ENCODE results near the gene DPH6.
"Not testable (repeated sequence)": the region's sequence is repeated elsewhere in the genome, so short reads cannot be mapped to it uniquely, and the experiment has no call there.

DPH6 gene

GRCh38 chr15:35431281-35431680 lies 114.7 kb downstream of the DPH6 start:
- no peak for DNase-seq

DNA sequence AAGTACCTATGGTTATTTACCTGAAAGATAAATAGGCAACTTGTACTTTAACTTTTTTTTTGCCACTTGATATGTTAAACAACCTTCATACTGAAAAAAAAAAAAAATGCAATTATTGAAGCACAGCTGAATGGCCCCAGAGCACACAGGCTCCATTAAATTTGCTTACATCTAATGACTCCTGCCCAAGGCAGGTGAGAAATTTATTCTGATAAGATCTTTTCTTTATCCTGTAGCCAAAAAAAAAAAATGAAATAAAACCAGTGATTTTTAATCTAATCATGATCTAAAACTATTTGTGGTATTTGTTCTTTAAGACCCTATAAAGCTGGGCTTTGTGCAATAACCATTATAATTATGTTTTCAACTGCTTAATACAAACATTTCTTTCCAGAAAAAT lies 115.7 kb downstream of the DPH6 start:
- no peak for DNase-seq

- no peak for DNase-seq
Measured at GRCh38 chr15:35427496-35427895, 118.5 kb downstream of the DPH6 start.

- no peak for DNase-seq
Measured at GRCh38 chr15:35427091-35427490, 118.9 kb downstream of the DPH6 start.

GRCh38 chr15:35410775-35411174 lies 135.2 kb downstream of the DPH6 start:
- DNase-seq, result no peak

GRCh38 chr15:35399901-35400300 lies 146.1 kb downstream of the DPH6 start:
- DNase-seq, result no peak

DNA sequence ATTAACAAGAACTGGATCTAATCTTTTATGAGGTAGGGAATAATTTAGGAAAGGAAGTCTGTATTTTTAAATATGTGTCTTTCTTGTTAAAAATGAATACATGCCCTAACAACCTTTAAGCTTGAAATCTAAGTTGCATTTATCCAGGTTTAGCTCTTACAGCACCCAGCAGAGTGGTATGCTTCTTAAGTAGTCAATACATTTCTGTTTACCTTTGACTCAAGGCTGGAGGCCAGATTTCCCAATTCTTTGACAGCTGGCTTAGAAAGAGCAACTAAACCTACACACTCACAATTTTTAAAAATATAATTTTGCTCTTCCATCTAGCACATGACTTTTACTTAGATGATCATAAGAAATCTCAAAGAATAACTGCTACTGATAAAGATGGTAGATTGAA lies 148.9 kb downstream of the DPH6 start:
- no peak for DNase-seq

DNA sequence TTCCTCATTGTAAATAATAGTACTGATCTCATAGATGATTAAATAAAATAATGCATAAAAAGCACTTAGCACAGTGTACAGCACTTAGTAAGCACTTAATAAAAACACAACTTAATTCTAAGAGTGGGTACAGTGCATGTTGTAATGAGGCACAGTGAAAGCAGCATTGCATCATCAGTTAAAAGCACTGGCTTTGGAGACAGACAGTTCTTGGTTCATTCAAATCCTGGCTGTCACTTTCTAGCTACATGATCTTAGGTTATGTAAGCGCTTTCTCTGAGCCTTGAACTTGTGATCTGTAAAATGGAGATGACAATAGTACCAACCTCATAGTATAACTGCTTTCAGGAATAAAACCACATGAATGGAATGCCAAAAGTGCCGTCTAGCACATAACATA lies 151.5 kb downstream of the DPH6 start:
- DNase-seq, result no peak

DNA sequence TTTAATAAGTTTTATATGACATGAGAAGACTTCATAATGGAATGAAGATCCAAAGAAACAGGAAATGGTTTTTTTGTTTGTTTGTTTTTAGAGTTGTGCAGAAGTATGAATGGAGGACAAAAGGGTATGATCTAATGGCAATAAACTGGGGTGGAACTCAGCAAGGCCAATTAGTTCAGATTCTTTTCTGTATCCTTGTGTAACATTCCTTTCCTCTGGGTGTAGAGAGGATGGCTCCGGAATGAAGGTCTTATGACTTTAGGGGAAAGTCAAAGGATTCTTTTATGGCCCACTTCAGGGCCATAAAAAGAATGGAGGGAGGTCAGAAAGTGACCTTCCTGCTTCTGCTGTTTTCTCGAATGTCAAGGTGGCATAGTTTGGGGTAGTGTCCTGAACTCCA lies 152.6 kb downstream of the DPH6 start:
- DNase-seq, result no peak

DNA sequence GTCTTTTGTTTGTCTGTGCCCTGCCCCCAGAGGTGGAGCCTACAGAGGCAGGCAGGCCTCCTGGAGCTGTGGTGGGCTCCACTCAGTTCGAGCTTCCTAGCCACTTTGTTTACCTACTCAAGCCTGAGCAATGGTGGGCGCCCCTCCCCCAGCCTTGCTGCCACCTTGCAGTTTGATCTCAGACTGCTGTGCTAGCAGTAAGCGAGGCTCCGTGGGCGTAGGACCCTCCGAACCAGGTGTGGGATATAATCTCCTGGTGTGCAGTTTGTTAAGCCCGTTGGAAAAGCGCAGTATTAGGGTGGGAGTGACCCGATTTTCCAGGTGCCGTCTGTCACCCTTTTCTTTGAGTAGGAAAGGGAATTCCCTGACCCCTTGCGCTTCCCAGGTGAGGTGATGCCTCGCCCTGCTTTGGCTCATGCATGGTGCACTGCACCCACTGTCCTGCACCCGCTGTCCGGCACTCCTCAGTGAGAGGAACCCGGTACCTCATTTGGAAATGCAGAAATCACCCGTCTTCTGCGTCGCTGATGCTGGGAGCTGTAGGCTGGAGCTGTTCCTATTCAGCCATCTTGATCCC lies 154.5 kb downstream of the DPH6 start:
- not testable (repeated sequence) for DNase-seq

DNA sequence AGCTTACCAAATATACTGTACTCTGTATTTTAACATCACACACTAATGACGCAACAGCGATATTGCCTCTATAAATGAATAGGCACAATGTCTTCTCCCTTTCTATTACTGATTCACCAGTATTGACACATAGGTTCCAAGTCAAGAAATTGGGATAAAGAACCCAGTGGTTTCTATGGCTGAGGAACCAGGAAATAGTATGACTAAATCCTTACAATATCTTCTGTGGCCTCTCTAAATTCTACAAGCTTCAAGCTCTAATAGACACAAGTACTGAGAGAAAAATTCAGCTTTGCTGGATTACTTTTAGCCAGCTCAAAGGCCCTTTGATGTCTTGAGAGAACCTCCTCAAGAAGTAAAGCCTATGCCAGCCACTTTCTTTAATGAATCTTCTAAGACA lies 162.5 kb downstream of the DPH6 start:
- DNase-seq, result no peak

- no peak for DNase-seq
Measured at GRCh38 chr15:35381328-35381727, 164.6 kb downstream of the DPH6 start.

- DNase-seq, result no peak
Measured at GRCh38 chr15:35379972-35380371, 166.0 kb downstream of the DPH6 start.

DNA sequence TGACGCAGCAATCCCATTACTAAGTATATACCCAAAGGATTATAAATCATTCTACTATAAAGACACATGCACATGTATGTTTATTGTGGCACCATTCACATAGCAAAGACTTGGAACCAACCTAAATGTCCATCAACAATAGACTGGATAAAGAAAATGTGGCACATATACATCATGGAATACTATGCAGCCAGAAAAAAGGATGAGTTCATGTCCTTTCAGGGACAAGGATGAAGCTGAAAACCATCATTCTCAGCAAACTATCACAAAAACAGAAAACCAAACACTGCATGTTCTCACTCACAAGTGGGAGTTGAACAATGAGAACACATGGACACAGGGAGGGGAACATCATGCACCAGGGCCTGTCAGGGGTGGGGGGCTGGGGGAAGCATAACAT lies 167.5 kb downstream of the DPH6 start:
- DNase-seq, result not testable (repeated sequence)

DNA sequence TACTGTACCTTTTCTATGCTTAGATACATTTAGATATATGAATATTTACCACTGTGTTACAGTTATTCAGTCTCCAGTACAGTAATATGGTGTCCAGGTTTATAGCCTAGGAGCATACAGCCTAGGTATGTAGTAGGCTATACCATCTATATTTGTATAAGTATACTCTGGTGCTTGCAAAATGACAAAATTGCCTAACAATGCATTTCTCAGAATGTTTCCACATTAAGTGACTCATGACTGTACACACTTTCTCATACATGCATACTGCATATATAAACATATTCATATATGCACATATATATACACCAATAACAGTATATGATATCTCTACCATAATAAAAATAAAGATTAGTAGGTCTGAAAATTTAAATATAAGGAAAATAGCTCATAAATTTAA lies 169.3 kb downstream of the DPH6 start:
- DNase-seq, result no peak

DNA sequence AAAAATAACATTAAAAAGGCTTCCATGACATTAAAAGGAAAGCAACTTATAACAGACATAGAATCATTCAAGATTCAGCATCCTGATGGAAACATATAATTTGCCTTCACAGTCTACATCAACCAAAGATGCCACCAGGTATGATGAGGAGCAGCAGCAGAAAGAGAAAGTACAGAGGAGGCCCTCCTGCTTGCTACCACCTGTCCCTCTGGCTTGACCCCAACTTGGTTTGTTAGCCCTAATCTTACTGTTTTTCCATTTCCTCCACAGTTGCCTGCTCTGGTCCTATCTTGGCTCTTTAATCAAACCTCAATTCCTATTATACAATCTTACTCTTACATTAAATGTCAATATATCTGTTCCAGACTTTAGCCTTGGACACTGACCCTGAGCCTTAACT lies 171.3 kb downstream of the DPH6 start:
- no peak for DNase-seq

DNA sequence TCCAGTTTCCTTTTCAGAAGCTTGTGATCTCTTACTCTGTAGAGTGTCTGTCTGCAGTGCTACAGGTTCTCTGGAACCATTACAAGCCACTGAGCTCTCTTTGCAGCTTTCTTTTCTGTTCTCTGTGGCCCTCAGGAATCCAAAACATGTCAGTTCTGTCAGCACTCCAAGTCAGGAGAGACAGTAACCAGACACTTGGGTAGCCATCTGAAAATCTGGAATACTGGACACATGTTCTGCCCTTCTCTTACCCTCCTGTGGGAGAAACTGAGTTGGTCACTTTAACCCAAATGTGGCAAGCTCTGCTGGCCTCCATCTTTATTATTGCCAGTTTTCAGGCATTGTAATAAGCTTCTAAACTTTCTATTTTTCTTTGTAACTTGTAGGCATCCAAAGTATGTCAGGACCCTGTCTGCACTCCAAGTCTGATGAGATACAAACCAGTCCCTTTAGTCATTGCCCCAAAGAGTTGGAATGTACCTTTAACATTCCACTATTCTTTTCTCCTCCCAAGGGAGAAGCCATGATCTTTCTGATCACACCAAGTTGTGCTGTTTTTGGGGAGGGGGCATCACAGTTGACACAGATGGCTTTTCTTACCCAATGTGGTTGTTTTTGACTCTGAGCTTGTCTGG lies 183.7 kb downstream of the DPH6 start:
- DNase-seq, result no peak

DNA sequence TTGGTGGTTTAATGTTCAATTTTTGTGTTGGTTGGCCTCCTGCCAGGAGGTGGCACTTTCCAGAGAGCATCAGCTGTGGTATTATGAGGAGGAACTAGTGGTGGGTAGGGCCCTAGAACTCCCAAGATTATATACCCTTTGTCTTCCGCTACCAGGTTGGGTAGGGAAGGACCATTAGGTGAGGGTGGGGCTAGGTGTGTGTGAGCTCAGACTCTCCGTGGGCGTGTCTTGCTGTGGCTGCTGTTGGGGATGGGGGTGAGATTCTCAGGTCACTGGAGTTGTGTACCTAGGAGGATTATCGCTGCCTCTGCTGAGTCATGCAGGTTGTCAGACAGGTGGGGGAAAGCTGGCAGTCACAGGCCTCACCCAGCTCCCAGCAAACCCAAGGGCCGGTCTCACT lies 187.1 kb downstream of the DPH6 start:
- no peak for DNase-seq

GRCh38 chr15:35351059-35351458 lies 194.9 kb downstream of the DPH6 start:
- DNase-seq, result no peak

DNA sequence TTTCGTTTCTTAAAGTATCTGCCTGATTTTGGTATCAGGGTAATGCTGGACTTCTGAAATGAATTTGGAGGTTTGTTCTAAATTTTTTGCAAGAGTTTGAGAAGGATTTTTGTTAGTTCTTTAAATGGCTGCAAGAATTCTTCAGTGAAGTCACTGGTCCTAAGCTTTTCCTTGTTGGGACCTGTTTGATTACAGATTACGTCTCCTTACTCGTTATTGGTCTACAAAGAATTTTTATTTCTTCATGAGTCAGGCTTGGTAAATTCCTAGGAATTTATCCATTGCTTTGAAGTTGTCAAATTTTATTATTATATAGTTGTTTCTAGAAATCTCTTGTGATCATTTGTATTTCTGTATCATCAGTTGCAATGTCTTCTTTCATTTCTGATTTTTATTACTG lies 196.0 kb downstream of the DPH6 start:
- DNase-seq, result no peak

- DNase-seq, result no peak
Measured at GRCh38 chr15:35330916-35331315, 215.0 kb downstream of the DPH6 start.

- DNase-seq, result no peak
Measured at GRCh38 chr15:35330048-35330695, 215.8 kb downstream of the DPH6 start.

GRCh38 chr15:35329521-35329961 lies 216.4 kb downstream of the DPH6 start:
- no peak for DNase-seq

- DNase-seq, result not testable (repeated sequence)
Measured at GRCh38 chr15:35328836-35329235, 217.1 kb downstream of the DPH6 start.

GRCh38 chr15:35327789-35328188 lies 218.2 kb downstream of the DPH6 start:
- no peak for DNase-seq
